ENCODE measurements around the gene EDARADD. TPM values are rescaled to one million over a fixed set of nuclear protein-coding genes. Genes with fewer than 3 reads are reported as not detected.

Gene EDARADD
- total RNA-seq, 4 donors from 2014 or later, result 8.4 to 11.8 (median 8.8) TPM

GRCh38 chr1:236396665-236397043 lies 2.6 kb downstream of the EDARADD start:
- H3K9me3 ChIP-seq, result no peaks in the 10 kb centered on the region
- WGBS, 2 donors, result 85 to 95% methylated on average over 2 of the region's 2 CpGs
- H3K4me3 ChIP-seq (replicated peaks in 1 of 3), result no peak overlapping the region
- intact Hi-C loops (cut with DNase I), result no loop called here
- no peak for DNase-seq
- peaks cover 6 to 9% of the 10 kb centered on the region in 2 donors for H3K4me1 ChIP-seq
- H3K27me3 ChIP-seq, result no peaks in the 10 kb centered on the region
- no peaks in the 10 kb centered on the region for H3K36me3 ChIP-seq
- TF ChIP-seq CTCF (IDR thresholded peaks at IDR 0.05) (no peak), POLR2A (IDR thresholded peaks at IDR 0.05) (no peak)
- H3K27ac ChIP-seq, result no peak overlapping the region

GRCh38 chr1:236397173-236397759 lies 3.2 kb downstream of the EDARADD start:
- no peak for DNase-seq
- WGBS, 2 donors, result 95 to 99% methylated on average over 4 of the region's 4 CpGs
- H3K27ac ChIP-seq, result no peak overlapping the region
- H3K36me3 ChIP-seq, result no peaks in the 10 kb centered on the region
- intact Hi-C loops (cut with DNase I), result no loop called here
- H3K4me3 ChIP-seq (replicated peaks in 1 of 3), result no peak overlapping the region
- H3K9me3 ChIP-seq, result no peaks in the 10 kb centered on the region
- H3K4me1 ChIP-seq, result peaks cover 6 to 9% of the 10 kb centered on the region in 2 donors
- TF ChIP-seq POLR2A (IDR thresholded peaks at IDR 0.05), result no peak
- TF ChIP-seq CTCF (IDR thresholded peaks at IDR 0.05), result no peak
- no peaks in the 10 kb centered on the region for H3K27me3 ChIP-seq

GRCh38 chr1:236398538-236398937 lies 4.5 kb downstream of the EDARADD start:
- no peaks in the 10 kb centered on the region for H3K27me3 ChIP-seq
- WGBS, 2 donors, result 85 to 88% methylated on average over 10 of the region's 10 CpGs
- no peak for DNase-seq

GRCh38 chr1:236400061-236400603 lies 6.0 kb downstream of the EDARADD start:
- no peak for TF ChIP-seq CTCF (IDR thresholded peaks at IDR 0.05)
- no peak for TF ChIP-seq POLR2A (IDR thresholded peaks at IDR 0.05)
- 19 to 22% methylated on average over 8 of the region's 8 CpGs for WGBS, 2 donors
- intact Hi-C loops (cut with DNase I), result no loop called here

More at GRCh38 chr1:236398538-236398937, 4.5 kb downstream of the EDARADD start:
- no peak overlapping the region for H3K27ac ChIP-seq
- H3K36me3 ChIP-seq, result no peaks in the 10 kb centered on the region
- H3K4me3 ChIP-seq (replicated peaks in 1 of 3), result no peak overlapping the region
- H3K4me1 ChIP-seq, result peaks cover 6 to 9% of the 10 kb centered on the region in 2 donors
- no peak for TF ChIP-seq POLR2A (IDR thresholded peaks at IDR 0.05)
- no peak for TF ChIP-seq CTCF (IDR thresholded peaks at IDR 0.05)
- H3K9me3 ChIP-seq, result no peaks in the 10 kb centered on the region
- intact Hi-C loops (cut with DNase I), result no loop called here

GRCh38 chr1:236401698-236402097 lies 7.6 kb downstream of the EDARADD start:
- DNase-seq, result no peak
- Histone ChIP-seq H3K27me3 (no peaks in the 10 kb centered on the region), H3K36me3 (no peaks in the 10 kb centered on the region), H3K9me3 (no peaks in the 10 kb centered on the region), H3K4me1 (peaks cover 6 to 9% of the 10 kb centered on the region in 2 donors), H3K4me3 (replicated peaks in 1 of 3) (no peak overlapping the region), H3K27ac (no peak overlapping the region)
- intact Hi-C loops (cut with DNase I), result no loop called here
- no peak for TF ChIP-seq CTCF (IDR thresholded peaks at IDR 0.05)
- WGBS, 2 donors, result 95 to 96% methylated on average over 7 of the region's 7 CpGs

More at GRCh38 chr1:236400061-236400603, 6.0 kb downstream of the EDARADD start:
- Histone ChIP-seq H3K9me3 (no peaks in the 10 kb centered on the region), H3K4me1 (peaks cover 6 to 9% of the 10 kb centered on the region in 2 donors), H3K27ac (peak overlapping the region in 1 of 3 donors; percentile 52), H3K27me3 (no peaks in the 10 kb centered on the region), H3K4me3 (replicated peaks in 1 of 3) (no peak overlapping the region), H3K36me3 (no peaks in the 10 kb centered on the region)
- peak; percentile 34 to 44 for DNase-seq

Data from thyroid gland (tissue), 4 donors.